Epithelial cell of proximal tubule (primary cell): ENCODE results near the gene PLOD2. TPM values are rescaled to one million over a fixed set of nuclear protein-coding genes. Genes with fewer than 3 reads are reported as not detected.

ENCODE experiments used
- DNase-seq: peaks from one replicate; pipeline ENCODE4 v3.0.0-alpha.2; 2011; ENCODE audit warnings: low read depth
- H3K4me3 ChIP-seq: 2 replicates; pipeline ENCODE4 v1.5.1; 2011; ENCODE audit warnings: low read depth, mild to moderate bottlenecking, low read length
- total RNA-seq: library from RNA; depleted of rRNA; stranded (reverse); fragments of >200 nt; gene quantifications from 2 replicates; pipeline ENCODE4 v1.2.3, GENCODE V29; 2015
- TF ChIP-seq, protein P1 (sequence below): conservative IDR thresholded peaks from 2 replicates; pipeline ENCODE4 v1.5.1; 2012; ENCODE audit warnings: low read depth, mild to moderate bottlenecking, low read length

PLOD2 gene
- total RNA-seq, 1 donor from 2014 or later: 82.6 TPM

DNA sequence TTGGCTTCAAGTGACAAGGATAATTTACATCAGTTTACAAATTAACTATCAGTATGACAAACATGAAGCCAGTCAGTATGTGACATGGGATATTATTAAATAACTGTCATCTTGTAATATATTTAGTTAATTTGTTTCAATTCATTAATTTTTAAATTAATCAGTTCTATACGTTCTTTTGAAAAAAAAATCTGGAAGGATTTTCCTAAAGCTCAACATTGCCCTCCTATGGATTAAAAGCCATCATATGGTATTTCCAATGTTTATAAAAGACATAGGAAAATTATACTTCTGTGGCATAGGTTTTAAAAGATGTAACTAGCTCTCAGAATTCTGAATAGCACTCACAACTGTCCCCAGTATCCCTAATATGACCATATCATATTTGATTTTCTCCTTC is 134.4 kb downstream of the PLOD2 start:
- no peak overlapping the region for H3K4me3 ChIP-seq
- DNase-seq: no peak
- TF ChIP-seq, protein P1, sequence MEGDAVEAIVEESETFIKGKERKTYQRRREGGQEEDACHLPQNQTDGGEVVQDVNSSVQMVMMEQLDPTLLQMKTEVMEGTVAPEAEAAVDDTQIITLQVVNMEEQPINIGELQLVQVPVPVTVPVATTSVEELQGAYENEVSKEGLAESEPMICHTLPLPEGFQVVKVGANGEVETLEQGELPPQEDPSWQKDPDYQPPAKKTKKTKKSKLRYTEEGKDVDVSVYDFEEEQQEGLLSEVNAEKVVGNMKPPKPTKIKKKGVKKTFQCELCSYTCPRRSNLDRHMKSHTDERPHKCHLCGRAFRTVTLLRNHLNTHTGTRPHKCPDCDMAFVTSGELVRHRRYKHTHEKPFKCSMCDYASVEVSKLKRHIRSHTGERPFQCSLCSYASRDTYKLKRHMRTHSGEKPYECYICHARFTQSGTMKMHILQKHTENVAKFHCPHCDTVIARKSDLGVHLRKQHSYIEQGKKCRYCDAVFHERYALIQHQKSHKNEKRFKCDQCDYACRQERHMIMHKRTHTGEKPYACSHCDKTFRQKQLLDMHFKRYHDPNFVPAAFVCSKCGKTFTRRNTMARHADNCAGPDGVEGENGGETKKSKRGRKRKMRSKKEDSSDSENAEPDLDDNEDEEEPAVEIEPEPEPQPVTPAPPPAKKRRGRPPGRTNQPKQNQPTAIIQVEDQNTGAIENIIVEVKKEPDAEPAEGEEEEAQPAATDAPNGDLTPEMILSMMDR: no peak

- TF ChIP-seq, protein P1: no peak
- no peak for DNase-seq
These were observed 136.7 kb downstream of the PLOD2 start for GRCh38 chr3:146024260-146024659.

DNA sequence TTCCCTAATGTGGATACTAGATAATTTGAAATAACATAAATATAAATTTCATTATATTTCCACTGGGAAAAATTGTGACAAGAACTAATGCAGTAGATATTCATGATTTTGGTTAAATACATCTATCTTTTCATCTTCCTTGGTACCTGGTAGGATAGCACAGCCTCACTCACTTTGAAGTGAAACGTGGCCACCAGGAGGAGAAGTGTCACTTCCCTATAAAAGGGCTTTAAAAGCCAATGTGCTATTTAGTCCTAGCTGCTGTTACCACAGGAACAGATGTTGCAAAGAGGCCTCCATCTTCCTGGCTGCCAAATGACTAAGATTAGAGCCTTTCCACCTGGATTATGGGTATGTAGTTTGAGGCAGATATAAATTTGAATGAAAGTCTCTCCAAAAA is 140.0 kb downstream of the PLOD2 start:
- TF ChIP-seq, protein P1: peak; percentile 14
- no peak for DNase-seq
- no peak overlapping the region for H3K4me3 ChIP-seq

More at GRCh38 chr3:146024260-146024659, 136.7 kb downstream of the PLOD2 start:
- H3K4me3 ChIP-seq: no peak overlapping the region

GRCh38 chr3:146019508-146019907 is 141.5 kb downstream of the PLOD2 start:
- DNase-seq: no peak
- TF ChIP-seq, protein P1: no peak

More at GRCh38 chr3:146019508-146019907, 141.5 kb downstream of the PLOD2 start:
- H3K4me3 ChIP-seq: no peak overlapping the region

Other genes starting within 250 kb of the PLOD2 start
- gene PLSCR4, start 89.9 kb upstream of the PLOD2 start, total RNA-seq: 0.36 and 0.63 TPM in 2 replicates